Ascending aorta (tissue), 2 donors: ENCODE measurements around the gene IL4I1. TPM values are rescaled to one million over a fixed set of nuclear protein-coding genes. Genes with fewer than 3 reads are reported as not detected.

ENCODE experiments used
- DNase-seq, 2 donors: peaks; one replicate each; pipeline ENCODE4 v3.0.0-alpha.2; 2019; ENCODE audit warnings: low spot score in 2 of 2
- H3K27ac ChIP-seq, 2 donors: fragments of 200-600 bp; sonication (generic); one replicate each; pipeline ENCODE4 v1.5.1; 2016 to 2017; ENCODE audit warnings: mild to moderate bottlenecking in 1 of 2
- H3K27me3 ChIP-seq: fragments of 200-600 bp; sonication (generic); one replicate; pipeline ENCODE4 v1.5.1; 2017
- H3K36me3 ChIP-seq, 2 donors: fragments of 200-600 bp; sonication (generic); one replicate each; pipeline ENCODE4 v1.5.1; 2016
- H3K4me1 ChIP-seq, 2 donors: fragments of 200-600 bp; sonication (generic); one replicate each; pipeline ENCODE4 v1.5.1; 2016 to 2017; ENCODE audit warnings: mild to moderate bottlenecking in 1 of 2
- H3K4me3 ChIP-seq, 2 donors: fragments of 200-600 bp; sonication (generic); one replicate each; pipeline ENCODE4 v1.5.1; 2016 to 2017; ENCODE audit warnings: mild to moderate bottlenecking in 1 of 2
- H3K9me3 ChIP-seq, 2 donors: fragments of 200-600 bp; sonication (generic); one replicate each; pipeline ENCODE4 v1.5.1; 2016
- CTCF ChIP-seq, 3 experiments: fragments of 200-600 bp in 2 of 3; fragments of 450-650 bp in 1 of 3; sonication (generic) in 2 of 3; IDR thresholded peaks; one replicate each; pipeline ENCODE4 v1.5.1; 2016 to 2019; ENCODE audit warnings: antibody characterized with exemption in 3 of 3, mild to moderate bottlenecking in 1 of 3, moderate library complexity in 1 of 3
- intact Hi-C: fragments of 100-400 bp; cut with DNase I; formaldehyde crosslinking; loops from one replicate; pipeline ENCODE4 v1.15.1; 2023
- total RNA-seq: library from RNA; depleted of rRNA; stranded (reverse); fragments of >200 nt; gene quantifications from one replicate; pipeline ENCODE4 v1.1.0, GENCODE V29; 2016

IL4I1 gene
- total RNA-seq, 1 donor from 2014 or later = 0.96 TPM

GRCh38 chr19:49937750-49938381 is 41.2 kb upstream of the IL4I1 start:
- intact Hi-C loops = loop anchor here (1.0 kb wide), 1 partner anchor 45 kb away; no protein-coding TSS in a partner anchor
- peak in 1 of 2 donors; percentile 78 for DNase-seq
- TF ChIP-seq CTCF (IDR thresholded peaks at IDR 0.05) = peak; percentile 90 to 97 (median 95)
- Histone ChIP-seq H3K9me3 (no peaks in the 10 kb centered on the region), H3K36me3 (no peaks in the 10 kb centered on the region), H3K4me3 (peak overlapping the region in 1 of 2 donors; percentile 30), H3K27me3 (no peaks in the 10 kb centered on the region), H3K4me1 (peaks cover 0 to 3% of the 10 kb centered on the region in 2 donors), H3K27ac (no peak overlapping the region)

GRCh38 chr19:49936549-49936948 is 39.9 kb upstream of the IL4I1 start:
- H3K9me3 ChIP-seq = no peaks in the 10 kb centered on the region
- no peak overlapping the region for H3K4me3 ChIP-seq
- no peaks in the 10 kb centered on the region for H3K27me3 ChIP-seq
- no peaks in the 10 kb centered on the region for H3K36me3 ChIP-seq
- H3K27ac ChIP-seq = no peak overlapping the region
- peaks cover 0 to 3% of the 10 kb centered on the region in 2 donors for H3K4me1 ChIP-seq
- intact Hi-C loops = no loop called here
- no peak for DNase-seq
- no peak for TF ChIP-seq CTCF (IDR thresholded peaks at IDR 0.05)

GRCh38 chr19:49933643-49934042 is 37.0 kb upstream of the IL4I1 start:
- Histone ChIP-seq H3K4me3 (no peak overlapping the region), H3K9me3 (no peaks in the 10 kb centered on the region), H3K36me3 (no peaks in the 10 kb centered on the region), H3K4me1 (peaks cover 0 to 3% of the 10 kb centered on the region in 2 donors), H3K27me3 (no peaks in the 10 kb centered on the region), H3K27ac (no peak overlapping the region)
- intact Hi-C loops = no loop called here
- DNase-seq = no peak
- TF ChIP-seq CTCF (IDR thresholded peaks at IDR 0.05) = no peak

DNA sequence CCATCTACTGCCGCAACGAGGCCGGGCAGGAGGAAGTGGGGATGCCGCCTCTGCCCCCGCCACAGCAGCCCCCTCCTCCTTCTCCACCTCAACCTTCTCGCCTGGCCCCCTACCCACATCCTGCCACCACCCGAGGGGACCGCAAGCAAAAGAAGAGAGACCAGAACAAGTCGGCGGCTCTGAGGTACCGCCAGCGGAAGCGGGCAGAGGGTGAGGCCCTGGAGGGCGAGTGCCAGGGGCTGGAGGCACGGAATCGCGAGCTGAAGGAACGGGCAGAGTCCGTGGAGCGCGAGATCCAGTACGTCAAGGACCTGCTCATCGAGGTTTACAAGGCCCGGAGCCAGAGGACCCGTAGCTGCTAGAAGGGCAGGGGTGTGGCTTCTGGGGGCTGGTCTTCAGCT is 36.0 kb upstream of the IL4I1 start:
- H3K27ac ChIP-seq = no peak overlapping the region
- no peak overlapping the region for H3K4me3 ChIP-seq
- peaks cover 1 to 5% of the 10 kb centered on the region in 2 donors for H3K4me1 ChIP-seq
- no peak for DNase-seq
- H3K27me3 ChIP-seq = no peaks in the 10 kb centered on the region
- intact Hi-C loops = no loop called here
- H3K36me3 ChIP-seq = no peaks in the 10 kb centered on the region
- no peaks in the 10 kb centered on the region for H3K9me3 ChIP-seq
- no peak for TF ChIP-seq CTCF (IDR thresholded peaks at IDR 0.05)

GRCh38 chr19:49932041-49932451 is 35.4 kb upstream of the IL4I1 start:
- DNase-seq = no peak
- Histone ChIP-seq H3K9me3 (no peaks in the 10 kb centered on the region), H3K4me1 (peaks cover 3 to 11% of the 10 kb centered on the region in 2 donors), H3K27ac (no peak overlapping the region), H3K27me3 (no peaks in the 10 kb centered on the region), H3K36me3 (peaks cover 0 to 3% of the 10 kb centered on the region in 2 donors), H3K4me3 (no peak overlapping the region)
- no peak for TF ChIP-seq CTCF (IDR thresholded peaks at IDR 0.05)
- intact Hi-C loops = no loop called here
